LNCaP clone FGC (cell line): ENCODE data around the gene VRK1.

Experiments used
- DNase-seq: peaks from one replicate; pipeline ENCODE4 v3.0.0-alpha.2; 2011; ENCODE audit warnings: low read depth
- H3K4me3 ChIP-seq: 2 replicates; pipeline ENCODE4 v1.5.1; 2011; ENCODE audit warnings: mild to moderate bottlenecking, low read depth, low read length, control low read depth
- TF ChIP-seq, protein P1 (sequence below): IDR thresholded peaks from 2 replicates; pipeline ENCODE4 v1.5.1; 2012; ENCODE audit warnings: mild to moderate bottlenecking; ENCODE audit not compliant: control insufficient read depth, insufficient read depth; ENCODE audit errors: extremely low read depth

Gene VRK1, protein sequence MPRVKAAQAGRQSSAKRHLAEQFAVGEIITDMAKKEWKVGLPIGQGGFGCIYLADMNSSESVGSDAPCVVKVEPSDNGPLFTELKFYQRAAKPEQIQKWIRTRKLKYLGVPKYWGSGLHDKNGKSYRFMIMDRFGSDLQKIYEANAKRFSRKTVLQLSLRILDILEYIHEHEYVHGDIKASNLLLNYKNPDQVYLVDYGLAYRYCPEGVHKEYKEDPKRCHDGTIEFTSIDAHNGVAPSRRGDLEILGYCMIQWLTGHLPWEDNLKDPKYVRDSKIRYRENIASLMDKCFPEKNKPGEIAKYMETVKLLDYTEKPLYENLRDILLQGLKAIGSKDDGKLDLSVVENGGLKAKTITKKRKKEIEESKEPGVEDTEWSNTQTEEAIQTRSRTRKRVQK

DNA sequence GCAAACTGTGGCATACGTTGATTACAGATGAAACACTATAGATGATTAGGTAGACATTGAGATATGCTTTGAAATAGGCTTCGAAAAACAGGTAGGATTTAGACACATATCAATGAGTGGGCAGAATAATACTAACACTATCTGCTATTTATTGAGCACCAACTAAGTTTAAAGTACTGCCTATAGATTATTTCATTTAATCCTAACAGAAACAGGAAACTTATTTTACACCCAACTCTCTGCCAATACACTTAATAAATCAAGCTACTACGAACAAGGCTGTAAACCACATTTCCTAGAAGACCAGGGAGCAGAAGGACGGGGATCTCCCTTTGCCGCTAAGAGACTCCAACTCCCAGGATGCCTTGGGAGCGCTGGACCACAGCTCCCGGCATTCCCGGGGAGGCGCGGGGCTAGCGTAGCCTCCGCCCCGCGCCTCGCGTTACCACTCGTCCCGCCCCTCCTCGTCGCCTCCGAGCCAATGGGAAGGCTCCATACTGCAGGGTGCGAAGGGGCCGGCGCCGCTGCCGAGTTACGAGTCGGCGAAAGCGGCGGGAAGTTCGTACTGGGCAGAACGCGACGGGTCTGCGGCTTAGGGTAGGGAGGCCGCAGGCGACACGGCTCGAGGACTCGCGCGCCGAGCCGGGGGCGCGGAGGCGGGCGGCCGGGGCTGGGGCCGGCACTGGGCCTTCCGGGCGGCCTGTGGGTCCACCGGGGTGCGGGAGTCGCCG lies at the start of gene VRK1:
Gene VRK1 (plus strand): TSS at position 532 of the 731 bp plus-strand sequence. CDS start 36,090 bp downstream, outside the sequence.
- peak; percentile 82 for DNase-seq

DNA sequence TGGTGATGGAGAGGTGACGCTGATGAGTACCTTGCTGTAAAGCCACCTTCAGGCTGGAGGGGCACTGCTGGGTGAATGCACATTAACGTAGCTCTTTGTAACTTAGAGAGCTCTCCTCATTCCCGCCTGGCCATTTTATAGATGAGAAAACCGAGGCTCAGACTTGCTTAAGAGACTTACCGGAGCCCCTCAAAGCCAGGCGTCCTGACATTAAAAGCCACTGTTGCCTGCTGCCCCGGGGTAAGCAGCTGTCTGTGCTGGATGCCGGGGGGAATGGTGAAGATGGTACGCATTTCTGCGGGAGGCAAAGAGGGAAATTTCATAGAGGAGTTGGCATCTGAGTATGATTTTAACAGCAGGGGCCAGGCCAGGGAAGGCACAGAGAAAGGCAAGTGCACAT lies 49.6 kb upstream of the VRK1 start:
- no peak overlapping the region for H3K4me3 ChIP-seq
- TF ChIP-seq, protein P1, sequence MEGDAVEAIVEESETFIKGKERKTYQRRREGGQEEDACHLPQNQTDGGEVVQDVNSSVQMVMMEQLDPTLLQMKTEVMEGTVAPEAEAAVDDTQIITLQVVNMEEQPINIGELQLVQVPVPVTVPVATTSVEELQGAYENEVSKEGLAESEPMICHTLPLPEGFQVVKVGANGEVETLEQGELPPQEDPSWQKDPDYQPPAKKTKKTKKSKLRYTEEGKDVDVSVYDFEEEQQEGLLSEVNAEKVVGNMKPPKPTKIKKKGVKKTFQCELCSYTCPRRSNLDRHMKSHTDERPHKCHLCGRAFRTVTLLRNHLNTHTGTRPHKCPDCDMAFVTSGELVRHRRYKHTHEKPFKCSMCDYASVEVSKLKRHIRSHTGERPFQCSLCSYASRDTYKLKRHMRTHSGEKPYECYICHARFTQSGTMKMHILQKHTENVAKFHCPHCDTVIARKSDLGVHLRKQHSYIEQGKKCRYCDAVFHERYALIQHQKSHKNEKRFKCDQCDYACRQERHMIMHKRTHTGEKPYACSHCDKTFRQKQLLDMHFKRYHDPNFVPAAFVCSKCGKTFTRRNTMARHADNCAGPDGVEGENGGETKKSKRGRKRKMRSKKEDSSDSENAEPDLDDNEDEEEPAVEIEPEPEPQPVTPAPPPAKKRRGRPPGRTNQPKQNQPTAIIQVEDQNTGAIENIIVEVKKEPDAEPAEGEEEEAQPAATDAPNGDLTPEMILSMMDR, result no peak
- DNase-seq, result no peak

More for the DNA sequence above, at the start of gene VRK1:
- TF ChIP-seq, protein P1, result no peak
- H3K4me3 ChIP-seq, result peak within 1 kb of the TSS; percentile 79

DNA sequence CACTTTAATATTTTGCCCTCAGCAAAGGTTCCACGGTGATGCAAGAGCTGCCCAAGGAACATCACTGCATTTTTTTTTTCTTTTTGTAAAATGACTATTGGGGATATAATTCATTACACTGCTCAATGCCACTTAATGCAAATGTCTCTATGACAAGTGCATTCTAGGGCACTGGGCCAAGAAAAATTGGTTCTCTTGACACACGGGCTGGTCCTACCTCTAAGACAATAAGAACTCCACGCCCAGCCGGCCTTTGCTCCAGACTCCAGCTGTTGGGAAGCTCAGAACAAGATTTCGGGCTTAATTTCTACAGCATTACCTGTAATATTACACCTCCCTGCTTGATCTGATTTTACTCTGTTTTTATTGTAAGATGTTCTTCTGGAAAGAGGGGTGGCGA lies 48.8 kb upstream of the VRK1 start:
- peak; percentile 6 for DNase-seq

DNA sequence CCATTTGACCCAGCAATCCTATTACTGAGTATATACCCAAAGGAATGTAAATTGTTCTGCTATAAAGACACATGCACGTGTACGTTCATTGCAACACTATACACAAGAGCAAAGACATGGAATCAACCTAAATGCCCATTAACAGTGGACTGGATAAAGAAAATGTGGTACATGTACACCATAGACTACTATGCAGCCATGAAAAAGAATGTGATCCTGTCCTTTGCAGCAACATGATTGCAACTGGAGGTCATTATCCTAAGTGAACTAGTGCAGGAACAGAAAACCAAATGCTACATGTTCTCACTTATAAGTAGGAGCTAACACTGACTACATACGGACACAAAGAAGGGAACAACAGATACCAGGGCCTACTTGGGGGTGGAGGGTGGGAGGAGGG lies 45.7 kb upstream of the VRK1 start:
- no peak overlapping the region for H3K4me3 ChIP-seq
- TF ChIP-seq, protein P1, result no peak
- DNase-seq, result no peak

More for the DNA sequence above, 48.8 kb upstream of the VRK1 start:
- no peak overlapping the region for H3K4me3 ChIP-seq
- TF ChIP-seq, protein P1, result no peak

DNA sequence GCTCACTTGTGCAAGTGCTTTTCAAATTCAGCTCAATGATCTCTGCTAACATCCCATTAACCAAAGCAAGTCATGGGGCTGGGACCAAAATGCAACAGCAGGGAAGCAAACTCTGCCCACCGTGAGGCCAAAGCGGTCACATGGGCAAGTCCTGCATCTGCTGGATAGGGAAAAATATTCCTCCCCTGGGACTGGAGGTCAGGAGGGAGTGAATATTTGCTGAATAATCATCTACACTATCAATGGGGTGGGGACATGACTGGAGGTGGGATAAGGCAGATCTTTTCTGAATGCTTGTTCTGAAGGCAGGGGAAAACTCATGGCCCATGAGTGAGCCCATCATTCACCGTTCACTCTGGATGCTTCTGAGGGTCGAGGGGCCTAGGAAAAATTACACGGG lies 45.1 kb upstream of the VRK1 start:
- TF ChIP-seq, protein P1, result no peak
- no peak overlapping the region for H3K4me3 ChIP-seq
- DNase-seq, result no peak

DNA sequence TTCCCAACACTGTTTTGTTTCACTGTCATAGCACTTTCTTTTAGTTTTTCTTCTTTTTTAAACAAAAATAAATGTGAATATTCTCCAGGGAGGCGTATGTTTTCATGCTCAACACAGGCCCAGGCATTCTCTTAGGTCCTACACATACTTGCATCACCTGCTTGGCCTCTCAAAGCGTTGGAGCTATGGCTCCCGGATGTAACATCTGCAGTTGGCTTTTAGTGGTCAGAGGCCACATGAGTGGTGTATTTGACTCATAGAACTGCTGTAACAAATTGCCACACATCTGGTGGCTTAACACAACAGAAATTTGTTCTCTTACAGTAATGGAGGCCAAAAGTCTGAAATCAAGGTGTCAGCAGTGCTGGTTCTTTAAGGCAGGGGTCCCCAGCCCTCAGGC lies 44.6 kb upstream of the VRK1 start:
- no peak overlapping the region for H3K4me3 ChIP-seq
- DNase-seq, result no peak
- TF ChIP-seq, protein P1, result no peak
